ENCODE data around the gene MSMO1. TPM values are rescaled to one million over a fixed set of nuclear protein-coding genes. Genes with fewer than 3 reads are reported as not detected.

The MSMO1 gene
- total and polyA plus RNA-seq, 11 donors = 6.0 to 28.4 (median 13.2) TPM

DNA sequence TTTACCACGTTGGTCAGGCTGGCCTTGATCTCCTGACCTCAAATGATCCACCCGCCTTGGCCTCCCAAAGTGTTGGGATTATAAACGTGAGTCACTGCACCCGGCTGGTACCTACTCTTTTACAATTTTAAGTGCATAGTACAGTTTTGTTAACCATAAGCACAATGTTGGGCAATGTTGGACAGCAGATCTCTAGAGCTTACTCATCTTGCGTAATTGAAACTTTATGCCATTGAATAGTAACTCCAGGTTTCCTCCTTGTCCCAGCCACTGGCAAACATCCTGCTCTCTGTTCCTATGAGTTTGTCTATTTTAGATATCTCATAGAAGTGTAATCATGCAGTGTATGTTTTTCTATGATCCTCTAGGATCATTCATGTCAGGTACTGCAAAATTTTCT is 42.1 kb downstream of the MSMO1 start:
- Histone ChIP-seq H3K4me1 (no peaks in the 10 kb centered on the region), H3K36me3 (no peaks in the 10 kb centered on the region), H3K27me3 (no peaks in the 10 kb centered on the region), H3K4me3 (no peak overlapping the region), H3K27ac (no peak overlapping the region), H3K9me3 (peaks cover 0 to 9% (median 0%) of the 10 kb centered on the region in 12 donors)
- TF ChIP-seq POLR2A (IDR thresholded peaks at IDR 0.05) = no peak
- TF ChIP-seq, protein P1, sequence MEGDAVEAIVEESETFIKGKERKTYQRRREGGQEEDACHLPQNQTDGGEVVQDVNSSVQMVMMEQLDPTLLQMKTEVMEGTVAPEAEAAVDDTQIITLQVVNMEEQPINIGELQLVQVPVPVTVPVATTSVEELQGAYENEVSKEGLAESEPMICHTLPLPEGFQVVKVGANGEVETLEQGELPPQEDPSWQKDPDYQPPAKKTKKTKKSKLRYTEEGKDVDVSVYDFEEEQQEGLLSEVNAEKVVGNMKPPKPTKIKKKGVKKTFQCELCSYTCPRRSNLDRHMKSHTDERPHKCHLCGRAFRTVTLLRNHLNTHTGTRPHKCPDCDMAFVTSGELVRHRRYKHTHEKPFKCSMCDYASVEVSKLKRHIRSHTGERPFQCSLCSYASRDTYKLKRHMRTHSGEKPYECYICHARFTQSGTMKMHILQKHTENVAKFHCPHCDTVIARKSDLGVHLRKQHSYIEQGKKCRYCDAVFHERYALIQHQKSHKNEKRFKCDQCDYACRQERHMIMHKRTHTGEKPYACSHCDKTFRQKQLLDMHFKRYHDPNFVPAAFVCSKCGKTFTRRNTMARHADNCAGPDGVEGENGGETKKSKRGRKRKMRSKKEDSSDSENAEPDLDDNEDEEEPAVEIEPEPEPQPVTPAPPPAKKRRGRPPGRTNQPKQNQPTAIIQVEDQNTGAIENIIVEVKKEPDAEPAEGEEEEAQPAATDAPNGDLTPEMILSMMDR (IDR thresholded peaks at IDR 0.05) = no peak
- 69 to 79% (median 74%) methylated on average over 5 of the region's 5 CpGs for WGBS, 4 donors
- intact Hi-C loops (cut with DNase I) = no loop called here
- ATAC-seq (no peak), DNase-seq (no peak)

DNA sequence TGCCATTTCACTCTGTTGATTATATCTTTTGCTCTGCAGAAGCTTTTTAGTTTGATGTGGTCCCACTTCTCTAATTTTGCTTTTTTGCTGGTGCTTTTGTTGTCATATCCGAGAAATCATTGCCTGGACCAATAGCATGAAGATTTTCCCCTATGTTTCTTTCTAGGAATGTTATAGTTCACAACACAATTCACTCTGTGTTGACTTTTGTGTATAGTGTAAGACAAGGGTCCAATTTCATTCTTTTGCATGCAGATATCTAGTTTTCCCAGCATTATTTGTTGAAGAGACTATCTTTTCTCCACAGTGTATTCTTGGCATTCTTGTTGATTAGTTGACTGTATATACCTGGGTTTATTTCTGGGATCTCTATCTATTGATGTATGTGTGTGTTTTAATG is 43.1 kb downstream of the MSMO1 start:
- WGBS, 4 donors = 82 to 92% (median 88%) methylated on average over 1 of the region's 1 CpG
- Histone ChIP-seq H3K4me1 (no peaks in the 10 kb centered on the region), H3K4me3 (no peak overlapping the region), H3K9me3 (peaks cover 0 to 19% (median 3%) of the 10 kb centered on the region in 12 donors), H3K27ac (no peak overlapping the region), H3K27me3 (peaks cover 0 to 5% (median 0%) of the 10 kb centered on the region in 9 donors), H3K36me3 (no peaks in the 10 kb centered on the region)
- DNase-seq = no peak
- TF ChIP-seq, protein P1 (IDR thresholded peaks at IDR 0.05) = no peak
- TF ChIP-seq POLR2A (IDR thresholded peaks at IDR 0.05) = no peak
- no peak for ATAC-seq
- intact Hi-C loops (cut with DNase I) = no loop called here

DNA sequence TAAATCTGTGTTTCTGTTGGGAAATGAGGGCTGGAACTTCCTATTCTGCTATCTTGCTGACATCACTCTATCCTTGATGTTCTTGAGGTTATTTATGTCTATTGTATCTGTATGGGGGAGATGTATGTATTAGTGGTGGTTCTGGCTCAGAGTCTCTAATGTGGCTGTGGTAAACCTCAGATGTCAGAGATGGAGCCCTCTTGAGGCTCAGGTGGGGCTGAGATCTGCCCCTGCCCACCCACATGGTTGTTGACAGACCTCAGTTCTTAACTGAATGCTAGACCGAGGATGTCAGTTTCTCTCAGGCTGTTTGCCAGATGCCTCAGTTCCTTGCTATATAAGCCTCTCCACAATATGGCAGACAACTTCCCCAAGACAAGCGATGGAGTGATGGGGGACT is 48.0 kb downstream of the MSMO1 start:
- intact Hi-C loops (cut with DNase I) = loop anchor here in 6 of 10 donors (5.0 kb wide), 1 partner anchor 87 kb away; no protein-coding TSS in a partner anchor
- DNase-seq = no peak
- H3K36me3 ChIP-seq = no peaks in the 10 kb centered on the region

DNA sequence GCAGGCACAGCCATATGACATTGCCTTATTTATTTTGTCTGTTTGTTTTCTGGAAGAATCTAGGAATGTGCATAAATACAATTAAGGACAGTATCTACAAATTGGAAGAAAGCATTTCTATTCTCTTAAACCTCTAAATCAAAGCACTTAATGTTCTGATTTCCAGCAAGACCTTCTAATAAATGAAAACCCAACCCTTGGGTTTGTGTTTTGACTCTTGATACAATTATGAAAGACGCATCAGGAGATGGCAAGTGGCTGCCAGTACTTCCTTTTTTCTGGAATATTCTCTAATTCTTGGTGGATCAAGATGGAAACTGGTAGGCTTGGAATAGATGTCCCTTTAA is 50.9 kb downstream of the MSMO1 start:
- intact Hi-C loops (cut with DNase I) = loop anchor here in 6 of 10 donors (5.0 kb wide), 1 partner anchor 84 kb away; no protein-coding TSS in a partner anchor
- peak overlapping the region in 11 of 12 donors; percentile 17 to 80 (median 65) for H3K27ac ChIP-seq
- no peak for ATAC-seq

More for the DNA sequence above, 48.0 kb downstream of the MSMO1 start:
- no peak overlapping the region for H3K27ac ChIP-seq
- no peak for ATAC-seq
- WGBS, 4 donors = 70 to 88% (median 79%) methylated on average over 2 of the region's 2 CpGs
- H3K4me1 ChIP-seq = peaks cover 0 to 10% (median 0%) of the 10 kb centered on the region in 12 donors
- H3K27me3 ChIP-seq = peaks cover 0 to 38% (median 0%) of the 10 kb centered on the region in 9 donors
- peaks cover 0 to 19% (median 3%) of the 10 kb centered on the region in 12 donors for H3K9me3 ChIP-seq
- H3K4me3 ChIP-seq = no peak overlapping the region
- TF ChIP-seq, protein P1 (IDR thresholded peaks at IDR 0.05) = no peak
- TF ChIP-seq POLR2A (IDR thresholded peaks at IDR 0.05) = no peak

More for the DNA sequence above, 50.9 kb downstream of the MSMO1 start:
- H3K4me3 ChIP-seq = peak overlapping the region; percentile 39 to 71 (median 59)
- no peak for TF ChIP-seq POLR2A (IDR thresholded peaks at IDR 0.05)
- TF ChIP-seq, protein P1 (IDR thresholded peaks at IDR 0.05) = no peak
- WGBS, 4 donors = 47 to 61% (median 51%) methylated on average over 1 of the region's 1 CpG
- DNase-seq = no peak
- H3K9me3 ChIP-seq = peaks cover 0 to 19% (median 3%) of the 10 kb centered on the region in 12 donors
- no peaks in the 10 kb centered on the region for H3K36me3 ChIP-seq
- peaks cover 0 to 11% (median 0%) of the 10 kb centered on the region in 12 donors for H3K4me1 ChIP-seq
- H3K27me3 ChIP-seq = peaks cover 0 to 44% (median 4%) of the 10 kb centered on the region in 9 donors

All from heart left ventricle (tissue), 16 donors.